ENCODE data around the gene ZNF394. TPM values are rescaled to one million over a fixed set of nuclear protein-coding genes. Genes with fewer than 3 reads are reported as not detected.

Gene ZNF394
- total and polyA plus RNA-seq, 9 of the 15 experiments (the other 6 are each of a cell fraction or from before 2014, with no cell fraction given), result 2.9 to 32.2 (median 24.2) TPM

DNA sequence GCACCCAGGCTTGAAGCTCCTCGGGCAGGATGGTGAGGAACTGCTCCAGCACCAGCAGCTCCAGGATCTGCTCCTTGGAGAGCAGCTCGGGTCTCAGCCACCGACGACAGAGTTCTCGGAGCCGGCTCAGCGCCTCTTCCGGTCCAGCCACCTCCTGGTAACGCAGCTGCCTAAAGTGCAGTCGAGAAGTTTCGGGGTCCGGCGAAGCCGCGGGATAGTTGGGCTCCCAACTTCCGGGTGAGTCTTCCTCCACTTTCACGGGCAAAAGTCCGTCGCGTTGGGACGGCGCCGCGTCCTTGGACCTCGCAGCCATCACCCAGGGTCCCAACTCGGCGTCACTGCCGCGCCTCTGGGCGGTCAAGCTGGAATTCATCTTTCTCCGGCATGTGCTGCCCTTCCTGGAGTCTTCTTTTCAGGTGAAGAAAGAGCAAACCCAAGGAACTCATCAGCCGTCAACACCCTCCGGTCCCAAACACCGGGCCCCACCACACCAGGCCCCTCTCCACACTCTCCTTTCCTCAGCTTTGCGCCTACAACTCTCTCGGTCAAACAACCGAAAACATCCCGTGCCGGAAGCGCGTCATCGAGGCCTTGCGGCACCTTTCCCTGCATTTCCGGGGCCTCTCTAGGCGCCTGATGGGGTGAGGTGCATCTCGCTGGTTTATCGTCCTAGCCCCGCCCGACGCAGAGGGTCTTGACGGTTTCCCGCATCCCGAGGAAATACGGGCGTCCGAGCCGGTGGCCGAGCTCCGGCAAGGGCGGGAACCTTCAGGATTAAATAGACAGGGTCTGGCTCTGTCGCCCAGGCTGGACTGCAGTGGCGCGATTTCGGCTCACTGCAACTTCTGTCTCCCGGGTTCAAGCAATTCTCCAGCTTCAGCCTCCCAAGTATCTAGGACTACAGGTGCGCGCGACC is at the start of gene ZNF394 (continued):
- TF ChIP-seq FOSL1 (tag; conservative IDR thresholded peaks at IDR 0.05) (peak; percentile 57), NFIC (IDR thresholded peaks at IDR 0.05) (peak; percentile 34; the same call in 1 of the 2 replicates), ZNF217 (CRISPR knock-in tag; IDR thresholded peaks at IDR 0.05) (no peak), ZFP36 (IDR thresholded peaks at IDR 0.05; ENCODE audit: low read depth, low read length, partially characterized antibody) (no peak), WHSC1 (IDR thresholded peaks at IDR 0.05; ENCODE audit: low read length) (no peak), OTX1 (CRISPR knock-in tag; IDR thresholded peaks at IDR 0.05) (no peak), POLR2G (IDR thresholded peaks at IDR 0.05; ENCODE audit: low read depth, low read length) (peak; percentile 91), ZNF644 (tag; IDR thresholded peaks at IDR 0.05; ENCODE audit: low read depth) (no peak), NR1H2 (CRISPR knock-in tag; IDR thresholded peaks at IDR 0.05) (no peak), GTF2E2 (tag; IDR thresholded peaks at IDR 0.05) (peak; percentile 91), RB1 (IDR thresholded peaks at IDR 0.05; ENCODE audit: low read depth) (peak; percentile 33; the same call in 1 of the 2 replicates), MCM3 (IDR thresholded peaks at IDR 0.05) (no peak), NUFIP1 (IDR thresholded peaks at IDR 0.05; ENCODE audit: partially characterized antibody) (no peak), MTA2 (IDR thresholded peaks at IDR 0.05; ENCODE audit: low read depth) (no peak), CBX1 (IDR thresholded peaks at IDR 0.05; ENCODE audit: low read depth) (peak; percentile 8; the same call in 1 of the 2 replicates)
- TF ChIP-seq, protein P1, sequence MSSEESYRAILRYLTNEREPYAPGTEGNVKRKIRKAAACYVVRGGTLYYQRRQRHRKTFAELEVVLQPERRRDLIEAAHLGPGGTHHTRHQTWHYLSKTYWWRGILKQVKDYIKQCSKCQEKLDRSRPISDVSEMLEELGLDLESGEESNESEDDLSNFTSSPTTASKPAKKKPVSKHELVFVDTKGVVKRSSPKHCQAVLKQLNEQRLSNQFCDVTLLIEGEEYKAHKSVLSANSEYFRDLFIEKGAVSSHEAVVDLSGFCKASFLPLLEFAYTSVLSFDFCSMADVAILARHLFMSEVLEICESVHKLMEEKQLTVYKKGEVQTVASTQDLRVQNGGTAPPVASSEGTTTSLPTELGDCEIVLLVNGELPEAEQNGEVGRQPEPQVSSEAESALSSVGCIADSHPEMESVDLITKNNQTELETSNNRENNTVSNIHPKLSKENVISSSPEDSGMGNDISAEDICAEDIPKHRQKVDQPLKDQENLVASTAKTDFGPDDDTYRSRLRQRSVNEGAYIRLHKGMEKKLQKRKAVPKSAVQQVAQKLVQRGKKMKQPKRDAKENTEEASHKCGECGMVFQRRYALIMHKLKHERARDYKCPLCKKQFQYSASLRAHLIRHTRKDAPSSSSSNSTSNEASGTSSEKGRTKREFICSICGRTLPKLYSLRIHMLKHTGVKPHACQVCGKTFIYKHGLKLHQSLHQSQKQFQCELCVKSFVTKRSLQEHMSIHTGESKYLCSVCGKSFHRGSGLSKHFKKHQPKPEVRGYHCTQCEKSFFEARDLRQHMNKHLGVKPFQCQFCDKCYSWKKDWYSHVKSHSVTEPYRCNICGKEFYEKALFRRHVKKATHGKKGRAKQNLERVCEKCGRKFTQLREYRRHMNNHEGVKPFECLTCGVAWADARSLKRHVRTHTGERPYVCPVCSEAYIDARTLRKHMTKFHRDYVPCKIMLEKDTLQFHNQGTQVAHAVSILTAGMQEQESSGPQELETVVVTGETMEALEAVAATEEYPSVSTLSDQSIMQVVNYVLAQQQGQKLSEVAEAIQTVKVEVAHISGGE (CRISPR knock-in tag; IDR thresholded peaks at IDR 0.05), result peak in 2 of 3 experiments; percentile 8 to 92; a peak in 2 of 6 replicates
- TF ChIP-seq, protein P2, sequence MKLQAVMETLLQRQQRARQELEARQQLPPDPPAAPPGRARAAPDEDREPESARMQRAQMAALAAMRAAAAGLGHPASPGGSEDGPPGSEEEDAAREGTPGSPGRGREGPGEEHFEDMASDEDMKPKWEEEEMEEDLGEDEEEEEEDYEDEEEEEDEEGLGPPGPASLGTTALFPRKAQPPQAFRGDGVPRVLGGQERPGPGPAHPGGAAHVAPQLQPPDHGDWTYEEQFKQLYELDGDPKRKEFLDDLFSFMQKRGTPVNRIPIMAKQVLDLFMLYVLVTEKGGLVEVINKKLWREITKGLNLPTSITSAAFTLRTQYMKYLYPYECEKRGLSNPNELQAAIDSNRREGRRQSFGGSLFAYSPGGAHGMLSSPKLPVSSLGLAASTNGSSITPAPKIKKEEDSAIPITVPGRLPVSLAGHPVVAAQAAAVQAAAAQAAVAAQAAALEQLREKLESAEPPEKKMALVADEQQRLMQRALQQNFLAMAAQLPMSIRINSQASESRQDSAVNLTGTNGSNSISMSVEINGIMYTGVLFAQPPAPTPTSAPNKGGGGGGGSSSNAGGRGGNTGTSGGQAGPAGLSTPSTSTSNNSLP (IDR thresholded peaks at IDR 0.05; ENCODE audit: borderline replicate concordance, low read depth, low read length), result peak; percentile 35; the same call in 1 of the 2 replicates
- TF ChIP-seq, protein P3, sequence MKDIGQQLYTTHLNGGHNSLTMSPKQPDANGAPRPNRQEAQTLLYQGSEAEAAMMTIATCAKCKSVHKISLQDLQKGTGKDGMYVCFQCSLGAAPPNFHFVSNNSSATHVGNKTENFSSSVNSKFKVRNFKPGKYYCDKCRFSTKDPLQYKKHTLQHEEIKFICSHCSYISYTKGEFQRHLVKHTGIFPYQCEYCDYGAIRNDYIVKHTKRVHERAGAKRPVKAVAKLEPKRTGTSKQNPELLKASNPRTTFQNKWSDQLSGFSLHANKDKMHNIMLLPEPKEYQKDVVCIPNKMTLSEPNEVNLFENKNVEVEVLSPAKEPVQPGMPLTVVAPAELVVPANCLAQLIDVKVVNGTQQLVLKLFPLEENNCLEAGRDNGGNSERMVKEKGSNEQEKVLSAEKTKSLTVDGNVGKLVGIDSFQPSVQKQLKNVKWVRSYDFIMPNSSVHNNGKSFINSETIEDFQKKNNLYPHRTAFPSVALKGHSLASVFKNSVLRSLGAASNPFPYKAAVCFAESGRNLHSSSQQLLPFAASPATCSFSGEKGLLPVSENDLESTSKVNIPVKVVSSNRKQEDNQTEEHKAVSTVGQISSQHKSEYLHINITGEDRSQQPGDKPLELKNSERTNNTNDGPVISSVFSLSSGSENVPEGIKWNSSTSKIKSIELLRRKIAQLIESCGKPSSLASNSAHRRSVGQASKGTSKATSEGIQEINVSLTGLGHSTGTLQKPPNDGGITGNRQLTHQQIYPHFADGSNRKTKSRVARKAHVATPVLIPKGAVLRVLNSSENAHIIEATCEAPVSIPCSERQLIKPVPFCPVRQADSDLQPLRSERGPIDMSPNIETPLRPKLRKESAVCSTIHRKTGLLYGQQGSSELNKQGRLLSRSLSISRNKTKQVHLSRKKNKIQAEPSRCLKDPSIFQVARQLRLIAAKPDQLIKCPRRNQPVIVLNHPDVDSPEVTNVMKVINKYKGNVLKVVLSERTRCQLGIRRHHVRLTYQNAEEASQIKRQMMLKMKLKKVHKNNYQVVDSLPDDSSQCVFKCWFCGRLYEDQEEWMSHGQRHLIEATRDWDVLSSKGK (CRISPR knock-in tag; IDR thresholded peaks at IDR 0.05), result no peak

Data from K562 (cell line).